HG02610 (cell line): ENCODE measurements around the gene HAVCR2.
"Not testable (repeated sequence)": the region's sequence is repeated elsewhere in the genome, so short reads cannot be mapped to it uniquely, and the experiment has no call there.

Experiments
- ATAC-seq: cut with Tn5 transposase; IDR thresholded peaks from one replicate; pipeline ENCODE4 v1.9.1; 2021; ENCODE audit warnings: mild to moderate bottlenecking, moderate library complexity; ENCODE audit not compliant: unreplicated experiment

The HAVCR2 gene

DNA sequence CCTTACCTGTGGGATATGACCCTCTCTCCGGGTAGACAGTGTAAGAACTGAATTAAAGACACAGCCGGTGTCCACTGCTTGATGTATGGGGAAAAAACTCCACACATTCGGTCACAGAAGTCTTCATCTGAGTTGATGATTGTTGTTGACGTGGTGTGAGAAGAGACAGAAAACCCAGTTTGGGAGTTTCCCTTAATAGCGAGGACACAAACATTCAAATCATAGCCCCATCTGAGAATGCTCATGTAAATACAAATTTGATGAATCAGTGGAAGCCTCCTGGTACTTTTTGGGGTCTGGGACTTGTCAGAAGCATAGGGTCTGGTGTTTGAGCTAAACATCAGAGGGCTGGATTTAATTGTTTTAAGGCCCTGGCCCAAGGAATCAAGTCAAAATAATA, 60.9 kb downstream of the HAVCR2 start:
- ATAC-seq, result peak; percentile 73

DNA sequence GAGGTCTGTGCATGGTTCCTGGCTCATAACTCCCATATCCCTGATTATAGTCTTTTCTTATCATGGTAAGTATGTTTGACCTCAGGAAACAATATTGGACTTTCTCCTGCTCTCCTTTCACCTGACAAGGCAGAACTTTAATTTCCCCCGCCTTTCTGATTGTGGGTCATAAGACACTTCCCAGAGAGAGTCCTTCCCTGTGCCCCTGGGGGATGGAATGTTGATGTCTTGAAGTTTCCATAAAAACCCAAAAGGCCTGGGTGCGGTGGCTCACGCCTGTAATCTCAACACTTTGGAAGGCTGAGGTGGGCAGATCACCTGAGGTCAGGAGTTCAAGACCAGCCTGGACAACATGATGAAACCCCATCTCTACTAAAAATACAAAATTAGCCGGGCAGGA, 61.8 kb downstream of the HAVCR2 start:
- ATAC-seq, result not testable (repeated sequence)

DNA sequence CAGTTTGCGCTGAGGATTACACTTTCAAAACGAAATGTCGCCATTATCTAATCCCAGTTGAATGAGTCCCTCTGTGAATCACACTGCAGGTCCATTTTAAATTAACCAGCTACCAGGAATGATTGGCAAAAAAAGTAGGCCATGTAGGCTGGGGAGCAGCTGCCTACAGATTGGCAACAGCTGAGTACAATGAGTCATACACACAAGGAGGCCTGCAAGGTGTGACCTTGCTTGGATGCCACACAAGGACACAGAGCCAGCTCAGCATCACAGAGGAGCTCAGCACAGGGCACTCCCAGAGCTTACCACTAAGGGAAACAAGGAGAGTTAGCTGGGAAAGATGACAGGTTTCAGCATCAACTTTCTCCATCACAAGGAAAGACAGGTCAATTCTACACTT, 62.8 kb downstream of the HAVCR2 start:
- ATAC-seq, result no peak

DNA sequence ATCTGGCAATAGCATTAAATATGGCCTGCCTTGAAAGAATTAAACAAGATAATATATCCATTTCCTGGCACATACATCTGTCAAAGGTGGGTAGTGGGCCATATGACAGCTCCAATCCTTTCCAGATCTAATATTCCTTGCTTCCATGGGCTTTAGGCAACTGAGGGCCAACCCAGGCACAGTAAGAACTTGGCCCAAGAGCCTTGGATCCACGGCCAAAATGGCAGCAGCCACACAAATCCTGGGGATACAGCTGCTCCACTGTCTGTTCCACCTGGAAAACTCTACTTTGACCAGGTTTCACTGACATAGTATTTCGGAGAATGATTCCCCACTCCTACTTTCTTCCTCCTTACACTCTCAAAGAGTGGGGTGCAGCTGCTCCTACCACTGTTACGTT, 63.2 kb downstream of the HAVCR2 start:
- ATAC-seq, result no peak

- no peak for ATAC-seq
Observed at GRCh38 chr5:157038568-157039187, 70.2 kb downstream of the HAVCR2 start.
